IMR-90 (cell line): Measurements from ENCODE around the gene NPFFR1. TPM values are rescaled to one million over a fixed set of nuclear protein-coding genes. Genes with fewer than 3 reads are reported as not detected.

Experiments used
- ELK1 ChIP-seq: fragments of 150-350 bp; IDR thresholded peaks from 2 replicates; pipeline ENCODE4 v1.6.1; 2016; ENCODE audit warnings: low read depth, mild to moderate bottlenecking, low read length, moderate library complexity, borderline replicate concordance
- FOS ChIP-seq: fragments of 150-350 bp; IDR thresholded peaks from 2 replicates; pipeline ENCODE4 v1.6.1; 2016; ENCODE audit warnings: low read depth, low read length
- MAZ ChIP-seq: IDR thresholded peaks from 2 replicates; pipeline ENCODE4 v1.6.1; 2012; ENCODE audit warnings: low read depth, mild to moderate bottlenecking, low read length, improper control_type of control experiment, moderate library complexity, borderline replicate concordance
- MXI1 ChIP-seq: IDR thresholded peaks from 2 replicates; pipeline ENCODE4 v1.6.1; 2012; ENCODE audit warnings: low read depth, mild to moderate bottlenecking, low read length, moderate library complexity, borderline replicate concordance
- POLR2A ChIP-seq: IDR thresholded peaks from 2 replicates; pipeline ENCODE4 v1.6.1; 2012; ENCODE audit warnings: mild to moderate bottlenecking, low read depth, low read length
- polyA plus RNA-seq, 3 experiments: library from polyadenylated mRNA; depleted of rRNA; stranded (reverse); fragments of >200 nt; gene quantifications; 2 replicates each; pipeline ENCODE4 v1.2.3, GENCODE V29; 2012; ENCODE audit warnings: low replicate concordance in 1 of 3
- total RNA-seq: library from RNA; depleted of rRNA; stranded (reverse); fragments of >200 nt; gene quantifications from 2 replicates; pipeline ENCODE4 v1.2.3, GENCODE V29; 2012

NPFFR1 gene
- total and polyA plus RNA-seq, 2 of the 4 experiments (the other 2 are of a cell fraction), result not detected

- TF ChIP-seq MXI1 (peak; percentile 96), ELK1 (no peak), MAZ (peak; percentile 98), POLR2A (peak; percentile 72), FOS (no peak)
These were observed 50.5 kb downstream of the NPFFR1 start, which contains the start of gene PPA1 (continued) for GRCh38 chr10:70233109-70233938.
